ENCODE measurements around the gene CTNNA2. TPM values are rescaled to one million over a fixed set of nuclear protein-coding genes. Genes with fewer than 3 reads are reported as not detected.

CTNNA2 gene
- total RNA-seq, 1 experiment from 2014 or later: 5.5 TPM

DNA sequence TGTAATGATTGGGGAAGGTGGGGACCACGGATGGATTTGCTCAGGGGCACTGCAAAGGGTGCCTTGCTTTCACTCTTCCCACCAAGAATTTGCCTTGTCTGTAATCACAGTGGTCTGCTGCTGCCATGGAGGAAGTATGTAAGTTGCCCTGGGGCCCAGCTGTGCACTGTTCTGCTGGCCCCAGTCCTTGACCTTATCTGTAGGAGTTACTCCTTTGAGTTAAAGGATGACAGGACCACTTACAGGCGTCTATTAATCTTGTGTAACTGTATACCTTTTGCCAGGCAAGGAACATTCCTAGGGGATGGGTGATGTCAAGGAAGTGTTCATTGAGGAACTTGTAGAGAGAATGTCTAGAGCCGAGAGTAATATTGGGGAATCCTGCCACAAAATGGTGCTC lies 1004.5 kb downstream of the CTNNA2 start:
- no peak overlapping the region for H4K5ac ChIP-seq (ENCODE audit: insufficient read length, low read depth, low read length)
- H3K23me2 ChIP-seq (ENCODE audit: insufficient read length, low read depth, low read length, poor library complexity, severe bottlenecking): no peaks in the 10 kb centered on the region
- H4K20me1 ChIP-seq (ENCODE audit: control insufficient read depth, insufficient read depth, insufficient read length): no peaks in the 10 kb centered on the region
- H2BK15ac ChIP-seq (ENCODE audit: low read depth, low read length): no peak overlapping the region
- H4K8ac ChIP-seq (replicated peaks; ENCODE audit: insufficient read length, low read depth, low read length): no peak overlapping the region
- no peak overlapping the region for H2AK5ac ChIP-seq (ENCODE audit: insufficient read length, low read length)
- no peak for TF ChIP-seq CTCF (conservative IDR thresholded peaks at IDR 0.05)
- H3K4me3 Mint-ChIP-seq: no peak overlapping the region
- H3K27ac Mint-ChIP-seq: no peak overlapping the region
- no peak overlapping the region for H3K9ac ChIP-seq (ENCODE audit: extremely low read depth, insufficient read length, low read length)
- no peak overlapping the region for H3K4ac ChIP-seq (ENCODE audit: low read depth, low read length)
- no peaks in the 10 kb centered on the region; a peak in 1 of 7 replicates for H3K36me3 Mint-ChIP-seq (ENCODE audit: insufficient read depth in 1 of 3, low read depth in 3 of 3)
- peaks cover 3% of the 10 kb centered on the region in 2 experiments; a peak in 1 of 4 replicates for H3K4me1 Mint-ChIP-seq
- no peak overlapping the region for H4K91ac ChIP-seq (ENCODE audit: insufficient read length, low read depth, low read length)
- no peak for DNase-seq
- no peaks in the 10 kb centered on the region for H3K9me3 Mint-ChIP-seq
- H3K14ac ChIP-seq (ENCODE audit: insufficient read depth, low read length): no peak overlapping the region
- no peaks in the 10 kb centered on the region for H3K27me3 ChIP-seq (ENCODE audit: insufficient read depth, low read length)
- no peak overlapping the region for H2BK20ac ChIP-seq (ENCODE audit: low read depth, low read length, poor library complexity, severe bottlenecking)
- no peaks in the 10 kb centered on the region for H3K79me2 ChIP-seq (ENCODE audit: insufficient read depth, low read length)
- H3T11ph ChIP-seq (ENCODE audit: low read length): no peak overlapping the region
- no CpG with 5 or more reads among the region's 3 CpGs for whole genome bisulfite sequencing (ENCODE audit: extremely low coverage, insufficient read length, low lambda C conversion rate)
- H3K23ac ChIP-seq (ENCODE audit: insufficient read length, low read depth, low read length): no peak overlapping the region
- no peaks in the 10 kb centered on the region for H3K4me1 ChIP-seq (ENCODE audit: insufficient read depth, low read length)
- H3K9me3 ChIP-seq (ENCODE audit: control insufficient read depth, low read depth, low read length): no peaks in the 10 kb centered on the region
- no peak overlapping the region for H3K27ac ChIP-seq (ENCODE audit: insufficient read length, low read depth, low read length)
- H3K79me1 ChIP-seq (ENCODE audit: insufficient read depth, low read depth, low read length, poor library complexity, severe bottlenecking): no peaks in the 10 kb centered on the region
- H2BK12ac ChIP-seq (ENCODE audit: insufficient read length, low read depth, low read length): no peak overlapping the region
- H2AFZ ChIP-seq (ENCODE audit: low read length): no peak overlapping the region
- H3K4me2 ChIP-seq (ENCODE audit: insufficient read depth, insufficient read length, low read length): no peak overlapping the region
- no peak overlapping the region for H2BK120ac ChIP-seq (ENCODE audit: low read depth, low read length, poor library complexity, severe bottlenecking)
- no peak overlapping the region for H3K56ac ChIP-seq (ENCODE audit: insufficient read length, low read depth, low read length)
- no peak overlapping the region for H2BK5ac ChIP-seq (ENCODE audit: insufficient read length, low read length)
- no peak overlapping the region for H3K18ac ChIP-seq (ENCODE audit: insufficient read length, low read depth, low read length)
- no peaks in the 10 kb centered on the region for H3K27me3 Mint-ChIP-seq (ENCODE audit: low read depth)

All from H9 (cell line).